ENCODE results near the gene FTL.

DNA sequence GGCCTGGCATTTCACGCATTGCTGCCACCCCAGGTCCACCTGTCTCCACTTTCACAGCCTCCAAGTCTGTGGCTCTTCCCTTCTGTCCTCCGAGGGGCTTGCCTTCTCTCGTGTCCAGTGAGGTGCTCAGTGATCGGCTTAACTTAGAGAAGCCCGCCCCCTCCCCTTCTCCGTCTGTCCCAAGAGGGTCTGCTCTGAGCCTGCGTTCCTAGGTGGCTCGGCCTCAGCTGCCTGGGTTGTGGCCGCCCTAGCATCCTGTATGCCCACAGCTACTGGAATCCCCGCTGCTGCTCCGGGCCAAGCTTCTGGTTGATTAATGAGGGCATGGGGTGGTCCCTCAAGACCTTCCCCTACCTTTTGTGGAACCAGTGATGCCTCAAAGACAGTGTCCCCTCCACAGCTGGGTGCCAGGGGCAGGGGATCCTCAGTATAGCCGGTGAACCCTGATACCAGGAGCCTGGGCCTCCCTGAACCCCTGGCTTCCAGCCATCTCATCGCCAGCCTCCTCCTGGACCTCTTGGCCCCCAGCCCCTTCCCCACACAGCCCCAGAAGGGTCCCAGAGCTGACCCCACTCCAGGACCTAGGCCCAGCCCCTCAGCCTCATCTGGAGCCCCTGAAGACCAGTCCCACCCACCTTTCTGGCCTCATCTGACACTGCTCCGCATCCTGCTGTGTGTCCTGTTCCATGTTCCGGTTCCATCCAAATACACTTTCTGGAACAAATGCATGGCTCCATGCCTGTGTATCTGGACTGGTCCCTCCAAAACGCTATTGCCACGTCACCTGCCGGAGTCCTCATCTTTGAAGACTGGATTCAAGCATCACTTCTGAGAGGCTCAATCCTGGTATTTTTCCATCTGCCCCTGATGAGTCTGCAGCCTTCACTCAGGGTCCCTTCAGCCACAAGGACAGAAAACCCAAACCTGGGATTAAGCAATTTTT, 42.3 kb upstream of the FTL start:
- TF ChIP-seq EZH2phosphoT487 (IDR thresholded peaks at IDR 0.05; ENCODE audit: low read depth): no peak
- TF ChIP-seq, protein P1, sequence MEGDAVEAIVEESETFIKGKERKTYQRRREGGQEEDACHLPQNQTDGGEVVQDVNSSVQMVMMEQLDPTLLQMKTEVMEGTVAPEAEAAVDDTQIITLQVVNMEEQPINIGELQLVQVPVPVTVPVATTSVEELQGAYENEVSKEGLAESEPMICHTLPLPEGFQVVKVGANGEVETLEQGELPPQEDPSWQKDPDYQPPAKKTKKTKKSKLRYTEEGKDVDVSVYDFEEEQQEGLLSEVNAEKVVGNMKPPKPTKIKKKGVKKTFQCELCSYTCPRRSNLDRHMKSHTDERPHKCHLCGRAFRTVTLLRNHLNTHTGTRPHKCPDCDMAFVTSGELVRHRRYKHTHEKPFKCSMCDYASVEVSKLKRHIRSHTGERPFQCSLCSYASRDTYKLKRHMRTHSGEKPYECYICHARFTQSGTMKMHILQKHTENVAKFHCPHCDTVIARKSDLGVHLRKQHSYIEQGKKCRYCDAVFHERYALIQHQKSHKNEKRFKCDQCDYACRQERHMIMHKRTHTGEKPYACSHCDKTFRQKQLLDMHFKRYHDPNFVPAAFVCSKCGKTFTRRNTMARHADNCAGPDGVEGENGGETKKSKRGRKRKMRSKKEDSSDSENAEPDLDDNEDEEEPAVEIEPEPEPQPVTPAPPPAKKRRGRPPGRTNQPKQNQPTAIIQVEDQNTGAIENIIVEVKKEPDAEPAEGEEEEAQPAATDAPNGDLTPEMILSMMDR (IDR thresholded peaks at IDR 0.05; ENCODE audit: low read depth, low read length): no peak
